ENCODE results near the gene INPP5A. TPM values are rescaled to one million over a fixed set of nuclear protein-coding genes. Genes with fewer than 3 reads are reported as not detected.
"Not testable (repeated sequence)": the region's sequence is repeated elsewhere in the genome, so short reads cannot be mapped to it uniquely, and the experiment has no call there.

INPP5A gene
- polyA plus RNA-seq, 3 donors from 2014 or later: 0.30 to 1.7 (median 0.48) TPM

DNA sequence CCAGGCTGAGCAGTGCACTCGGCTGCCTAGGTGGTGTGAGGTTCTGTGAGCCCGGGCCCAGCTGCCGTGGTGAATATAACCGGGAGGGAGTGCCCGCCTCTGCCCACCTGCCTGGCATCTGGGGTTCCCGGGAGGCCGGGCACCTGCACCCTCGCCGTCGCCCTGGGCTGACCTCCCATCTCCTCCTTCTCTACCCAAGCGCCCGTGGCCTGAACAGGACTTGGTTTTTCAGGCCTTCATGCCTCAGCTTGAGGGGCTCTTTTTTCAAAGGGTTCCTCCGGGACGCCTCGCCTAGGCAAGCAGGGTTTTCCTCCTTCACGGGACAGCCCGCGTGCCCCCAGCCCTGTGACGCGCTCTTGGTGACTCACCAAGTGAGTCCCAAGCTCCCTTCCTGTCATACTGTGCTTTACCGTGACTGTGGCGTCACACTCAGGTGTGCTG lies 9.9 kb downstream of the INPP5A start:
- no peak for DNase-seq
- no peak overlapping the region for H3K4me3 Mint-ChIP-seq
- H3K4me1 Mint-ChIP-seq: peaks cover 20 to 48% of the 10 kb centered on the region in 2 donors
- H3K9me3 Mint-ChIP-seq: peaks cover 0 to 2% (median 0%) of the 10 kb centered on the region in 6 donors
- peaks cover 0 to 9% (median 0%) of the 10 kb centered on the region in 3 donors for H3K36me3 Mint-ChIP-seq
- peaks cover 2 to 14% (median 8%) of the 10 kb centered on the region in 3 donors for H3K27me3 Mint-ChIP-seq (ENCODE audit: low read depth in 3 of 3)
- H3K27ac Mint-ChIP-seq: no peak overlapping the region

DNA sequence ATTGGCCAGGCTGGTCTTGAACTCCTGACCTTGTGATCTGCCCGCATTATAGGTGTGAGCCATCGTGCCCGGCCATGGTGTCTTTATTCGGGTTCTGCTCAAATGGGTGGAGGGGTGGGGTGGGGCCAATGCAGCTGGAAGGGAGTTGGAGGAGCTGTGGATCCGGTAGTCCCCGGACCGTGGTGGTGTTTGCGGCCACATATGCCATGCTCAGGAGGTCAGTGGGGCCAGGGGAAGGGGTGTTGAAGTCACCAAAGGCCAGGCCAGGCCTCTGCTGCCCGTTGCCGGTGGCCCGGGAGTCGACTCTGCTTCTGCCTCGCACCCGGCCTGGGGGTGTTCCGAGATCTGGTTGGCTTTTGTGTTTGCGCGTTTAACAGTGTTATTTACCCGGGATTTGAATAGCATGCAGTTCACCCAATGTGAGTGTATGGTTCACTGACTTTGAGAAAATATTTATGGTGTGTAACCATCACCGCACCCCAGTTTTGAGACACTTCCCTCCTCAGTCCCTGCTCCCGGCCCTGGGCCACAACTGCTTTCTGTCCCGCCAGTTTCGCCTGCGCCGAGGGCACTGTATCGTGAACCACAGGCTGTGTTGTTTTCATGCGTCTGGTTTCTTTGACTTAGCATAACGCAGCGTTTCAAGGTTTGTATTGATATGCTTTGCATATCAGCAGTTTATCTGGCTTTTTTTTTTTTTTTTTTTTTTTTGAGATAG lies 10.7 kb downstream of the INPP5A start:
- H3K4me3 Mint-ChIP-seq: no peak overlapping the region
- H3K27ac Mint-ChIP-seq: peak overlapping the region in 2 of 6 donors; percentile 30 to 53
- peaks cover 0 to 2% (median 0%) of the 10 kb centered on the region in 6 donors for H3K9me3 Mint-ChIP-seq
- peaks cover 0 to 14% (median 4%) of the 10 kb centered on the region in 3 donors for H3K27me3 Mint-ChIP-seq (ENCODE audit: low read depth in 3 of 3)
- no peak for DNase-seq
- H3K4me1 Mint-ChIP-seq: peaks cover 20 to 41% of the 10 kb centered on the region in 2 donors
- H3K36me3 Mint-ChIP-seq: peaks cover 0 to 5% (median 0%) of the 10 kb centered on the region in 3 donors

DNA sequence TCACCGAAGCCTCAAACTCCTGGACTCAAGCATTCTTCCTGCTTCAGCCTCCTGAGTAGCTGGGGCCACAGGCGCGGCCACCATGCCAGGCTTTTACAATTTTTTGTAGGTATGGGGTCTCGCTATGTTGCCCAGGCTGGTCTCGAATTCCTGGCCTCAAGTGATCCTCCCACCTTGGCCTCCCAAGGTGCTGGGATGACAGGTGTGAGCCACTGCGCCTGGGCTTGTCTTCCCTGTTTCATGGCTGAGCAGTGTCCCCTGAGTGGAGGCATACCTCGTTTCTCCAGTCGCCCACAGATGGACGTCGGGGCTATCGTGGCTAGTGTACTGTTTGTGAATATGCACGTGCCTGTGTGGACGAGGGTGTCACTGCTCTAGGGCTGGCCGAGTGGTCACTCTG lies 11.3 kb downstream of the INPP5A start:
- Mint-ChIP-seq H3K9me3 (peaks cover 0 to 2% (median 0%) of the 10 kb centered on the region in 6 donors), H3K4me3 (peak overlapping the region in 1 of 5 donors; percentile 3), H3K36me3 (peaks cover 0 to 5% (median 0%) of the 10 kb centered on the region in 3 donors), H3K27me3 (ENCODE audit: low read depth in 3 of 3) (peaks cover 0 to 14% (median 4%) of the 10 kb centered on the region in 3 donors), H3K27ac (no peak overlapping the region), H3K4me1 (peaks cover 20 to 37% of the 10 kb centered on the region in 2 donors)
- DNase-seq: no peak

DNA sequence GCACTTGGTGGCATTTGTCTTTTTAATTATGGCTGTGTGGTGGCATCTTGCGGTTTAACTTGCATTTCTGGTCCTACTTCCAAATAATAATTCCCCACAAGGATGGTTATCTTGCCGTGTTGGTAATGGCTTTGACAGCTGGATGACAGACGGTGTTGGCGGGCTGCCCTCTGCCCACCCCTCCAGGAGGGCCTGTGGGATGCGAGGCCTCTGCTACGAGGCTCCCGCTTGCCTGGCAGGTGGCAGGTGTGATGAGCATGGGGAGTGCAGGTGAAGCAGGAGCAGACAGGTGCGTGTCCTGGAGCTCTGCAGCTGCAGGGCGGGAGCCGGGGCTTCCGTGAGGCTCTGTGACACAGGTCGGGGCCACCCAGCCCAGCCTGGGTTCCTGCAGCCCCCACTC lies 11.8 kb downstream of the INPP5A start:
- Mint-ChIP-seq H3K36me3 (peaks cover 0 to 5% (median 0%) of the 10 kb centered on the region in 3 donors), H3K4me1 (peaks cover 17 to 32% of the 10 kb centered on the region in 2 donors), H3K27ac (no peak overlapping the region)

DNA sequence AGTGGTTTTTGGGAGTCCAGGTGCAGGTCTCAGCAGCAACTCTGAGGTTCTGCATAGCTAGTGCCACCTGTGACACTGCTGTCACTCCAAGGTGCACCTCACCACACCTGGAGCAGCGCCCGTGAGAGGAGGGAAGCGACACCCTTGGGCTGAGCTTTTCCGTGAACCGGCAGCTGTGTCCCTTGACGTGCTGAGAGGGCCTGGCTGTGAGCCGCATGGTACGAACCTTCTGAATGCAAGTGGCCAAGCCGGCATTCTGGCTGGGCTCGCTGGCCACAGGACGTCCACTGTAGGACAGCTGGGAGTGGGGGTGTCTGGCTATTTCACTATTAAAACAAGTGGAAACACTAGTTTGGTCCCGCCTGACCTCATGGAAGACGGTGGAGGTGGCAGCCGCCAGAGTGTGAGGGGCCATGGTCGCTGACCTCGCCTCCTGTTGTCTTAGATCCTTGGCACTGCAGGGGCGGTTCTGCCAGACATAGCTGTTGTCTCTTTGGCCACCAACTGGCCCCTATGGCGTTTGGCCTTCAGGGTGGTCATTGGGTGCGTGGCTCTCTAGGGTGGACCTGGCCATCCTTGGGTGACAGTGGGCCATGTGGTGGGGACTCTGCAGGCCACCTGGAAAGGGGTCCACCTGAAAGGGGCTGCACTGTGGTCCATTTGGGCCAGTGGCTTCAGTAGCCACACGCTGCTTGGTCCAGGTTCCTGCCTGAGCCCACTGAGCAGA lies 12.9 kb downstream of the INPP5A start:
- no peaks in the 10 kb centered on the region for H3K36me3 Mint-ChIP-seq
- peak overlapping the region in 5 of 6 donors; percentile 83 to 95 (median 85) for H3K27ac Mint-ChIP-seq
- peaks cover 0 to 2% (median 0%) of the 10 kb centered on the region in 6 donors for H3K9me3 Mint-ChIP-seq
- no peak for DNase-seq
- H3K4me3 Mint-ChIP-seq: peak overlapping the region in 4 of 5 donors; percentile 53 to 85 (median 72)
- H3K4me1 Mint-ChIP-seq: peaks cover 7 to 24% of the 10 kb centered on the region in 2 donors
- peaks cover 0 to 10% (median 4%) of the 10 kb centered on the region in 3 donors for H3K27me3 Mint-ChIP-seq (ENCODE audit: low read depth in 3 of 3)

More for the DNA sequence above, 11.8 kb downstream of the INPP5A start:
- no peak for DNase-seq
- peaks cover 0 to 2% (median 0%) of the 10 kb centered on the region in 6 donors for H3K9me3 Mint-ChIP-seq
- H3K27me3 Mint-ChIP-seq (ENCODE audit: low read depth in 3 of 3): peaks cover 0 to 11% (median 4%) of the 10 kb centered on the region in 3 donors
- H3K4me3 Mint-ChIP-seq: peak overlapping the region in 2 of 5 donors; percentile 3 to 4

DNA sequence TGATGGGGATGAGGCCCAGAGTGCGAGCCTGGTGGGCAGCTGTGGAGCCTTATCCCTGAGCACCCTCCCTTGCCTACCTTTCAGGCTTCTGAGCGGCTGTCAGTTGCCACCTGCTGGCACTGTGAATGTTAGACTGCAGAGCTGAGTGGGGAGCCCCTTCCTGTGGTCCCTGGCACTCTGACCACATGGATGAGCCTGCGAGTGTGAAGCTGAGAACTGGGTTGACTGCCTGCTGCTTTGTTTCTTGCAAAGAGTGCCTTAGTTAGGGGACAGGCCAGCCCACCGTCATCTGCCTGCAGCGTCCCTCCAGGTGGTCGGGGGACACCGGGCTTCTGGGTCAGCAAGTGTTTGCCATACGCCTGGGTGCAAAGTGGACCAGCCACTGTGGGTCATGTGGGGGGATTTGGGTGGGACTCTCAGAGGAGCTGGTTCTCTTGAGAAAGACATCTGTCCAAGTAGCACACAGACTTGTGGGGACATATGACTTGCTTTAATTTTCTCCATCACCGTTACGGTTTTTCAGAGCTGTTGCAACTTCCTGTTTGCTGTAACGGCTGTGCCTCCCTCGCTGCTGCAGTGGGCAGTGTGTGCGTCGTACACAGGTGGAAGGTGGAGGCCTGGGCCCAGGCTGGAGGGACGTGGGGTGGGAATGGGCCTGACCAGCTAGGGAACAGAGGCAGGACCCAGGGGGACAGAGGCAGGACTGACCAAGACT lies 13.7 kb downstream of the INPP5A start:
- Mint-ChIP-seq H3K4me1 (peaks cover 11 to 24% of the 10 kb centered on the region in 2 donors), H3K36me3 (no peaks in the 10 kb centered on the region), H3K9me3 (peaks cover 0 to 2% (median 0%) of the 10 kb centered on the region in 6 donors), H3K27ac (peak overlapping the region in 5 of 6 donors; percentile 83 to 95 (median 85)), H3K27me3 (ENCODE audit: low read depth in 3 of 3) (peaks cover 0 to 9% (median 9%) of the 10 kb centered on the region in 3 donors), H3K4me3 (peak overlapping the region in 4 of 5 donors; percentile 53 to 85 (median 72))
- DNase-seq: peak; percentile 63 to 73 (median 68)

DNA sequence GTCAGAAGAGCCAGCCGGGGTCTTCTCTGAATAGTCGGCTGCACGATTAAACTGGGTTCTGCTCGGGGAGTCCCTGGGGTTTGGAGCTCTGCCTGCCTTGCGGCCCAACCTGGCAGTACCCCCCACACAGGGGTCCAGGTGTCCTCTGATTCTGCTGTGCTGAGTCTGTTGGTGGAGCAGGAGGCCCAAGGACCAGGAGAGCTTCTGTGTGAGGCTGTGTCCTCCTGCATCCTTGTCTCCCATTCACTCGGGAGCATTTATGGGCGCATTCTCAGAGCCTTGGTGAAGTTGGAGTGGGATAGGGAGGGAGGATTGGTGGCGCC lies 14.2 kb downstream of the INPP5A start:
- DNase-seq: no peak
- no peaks in the 10 kb centered on the region for H3K36me3 Mint-ChIP-seq

DNA sequence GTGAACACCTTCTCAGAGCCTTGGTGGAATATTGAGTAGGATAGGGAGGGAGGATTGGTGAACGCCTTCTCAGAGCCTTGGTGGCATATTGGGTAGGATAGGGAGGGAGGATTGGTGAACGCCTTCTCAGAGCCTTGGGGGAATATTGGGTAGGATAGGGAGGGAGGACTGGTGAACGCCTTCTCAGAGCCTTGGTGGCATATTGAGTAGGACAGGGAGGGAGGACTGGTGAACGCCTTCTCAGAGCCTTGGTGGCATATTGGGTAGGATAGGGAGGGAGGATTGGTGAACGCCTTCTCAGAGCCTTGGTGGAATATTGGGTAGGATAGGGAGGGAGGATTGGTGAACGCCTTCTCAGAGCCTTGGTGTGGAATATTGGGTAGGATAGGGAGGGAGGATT lies 15.0 kb downstream of the INPP5A start:
- H3K27me3 Mint-ChIP-seq (ENCODE audit: low read depth in 3 of 3): peaks cover 0 to 17% (median 10%) of the 10 kb centered on the region in 3 donors
- not testable (repeated sequence) for H3K27ac Mint-ChIP-seq, H3K4me3 Mint-ChIP-seq, DNase-seq, H3K9me3 Mint-ChIP-seq, H3K36me3 Mint-ChIP-seq
- peaks cover 25% of the 10 kb centered on the region in 2 donors for H3K4me1 Mint-ChIP-seq

More for the DNA sequence above, 14.2 kb downstream of the INPP5A start:
- H3K4me1 Mint-ChIP-seq: peaks cover 16 to 24% of the 10 kb centered on the region in 2 donors
- H3K27me3 Mint-ChIP-seq (ENCODE audit: low read depth in 3 of 3): peaks cover 0 to 13% (median 10%) of the 10 kb centered on the region in 3 donors
- H3K27ac Mint-ChIP-seq: peak overlapping the region in 5 of 6 donors; percentile 83 to 95 (median 85)
- H3K9me3 Mint-ChIP-seq: peaks cover 0 to 2% (median 0%) of the 10 kb centered on the region in 6 donors
- H3K4me3 Mint-ChIP-seq: peak overlapping the region in 4 of 5 donors; percentile 53 to 85 (median 72)

DNA sequence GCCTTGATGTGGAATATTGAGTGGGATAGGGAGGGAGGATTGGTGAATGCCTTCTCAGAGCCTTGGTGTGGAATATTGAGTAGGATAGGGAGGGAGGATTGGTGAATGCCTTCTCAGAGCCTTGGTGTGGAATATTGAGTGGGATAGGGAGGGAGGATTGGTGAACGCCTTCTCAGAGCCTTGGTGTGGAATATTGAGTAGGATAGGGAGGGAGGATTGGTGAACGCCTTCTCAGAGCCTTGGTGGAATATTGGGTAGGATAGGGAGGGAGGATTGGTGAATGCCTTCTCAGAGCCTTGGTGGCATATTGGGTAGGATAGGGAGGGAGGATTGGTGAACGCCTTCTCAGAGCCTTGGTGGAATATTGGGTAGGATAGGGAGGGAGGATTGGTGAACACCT lies 16.0 kb downstream of the INPP5A start:
- H3K4me1 Mint-ChIP-seq: peaks cover 25% of the 10 kb centered on the region in 2 donors
- not testable (repeated sequence) for H3K9me3 Mint-ChIP-seq
- H3K27me3 Mint-ChIP-seq (ENCODE audit: low read depth in 3 of 3): peaks cover 0 to 16% (median 15%) of the 10 kb centered on the region in 3 donors

DNA sequence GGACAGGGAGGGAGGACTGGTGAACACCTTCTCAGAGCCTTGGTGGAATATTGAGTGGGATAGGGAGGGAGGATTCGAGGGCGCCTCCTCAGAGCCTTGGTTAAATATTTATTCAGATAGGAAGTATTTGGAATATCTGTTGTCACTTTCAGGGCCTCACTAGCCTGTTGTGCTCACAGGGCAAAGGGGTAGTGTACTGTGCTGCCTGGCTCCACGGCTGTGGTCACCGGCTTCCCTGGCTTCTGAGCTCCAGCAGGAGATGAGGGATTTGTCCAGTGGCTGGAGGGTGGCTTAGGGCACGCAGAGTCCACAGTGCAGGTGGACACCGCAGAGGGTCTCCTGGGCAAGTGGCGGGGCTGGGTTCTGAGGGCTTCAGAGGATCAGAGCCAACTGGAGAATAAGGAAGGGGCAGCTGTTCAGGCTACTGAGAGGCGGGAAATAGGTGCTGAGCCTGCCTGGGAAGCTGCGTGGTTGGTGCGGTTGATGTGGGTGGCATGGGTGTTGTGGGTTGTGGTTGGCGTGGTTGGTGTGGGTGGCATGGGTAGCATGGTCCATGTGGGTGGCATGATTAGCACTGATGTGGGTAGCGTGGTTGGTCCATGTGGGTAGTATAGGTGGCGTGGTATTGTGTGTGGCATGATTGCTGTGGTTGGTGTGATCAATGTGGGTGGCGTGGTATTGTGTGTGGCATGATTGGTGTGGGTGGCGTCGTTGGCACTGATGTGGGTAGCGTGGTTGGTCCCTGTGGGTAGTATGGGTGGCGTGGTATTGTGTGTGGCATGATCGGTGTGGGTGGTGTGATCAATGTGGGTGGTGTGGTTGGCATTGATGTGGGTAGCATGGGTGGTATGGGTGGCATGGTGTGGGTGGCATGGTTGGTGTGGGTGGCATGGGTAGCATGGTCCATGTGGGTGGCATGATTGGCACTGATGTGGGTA lies 16.7 kb downstream of the INPP5A start:
- Mint-ChIP-seq H3K9me3 (peaks cover 0 to under 1% (median 0%) of the 10 kb centered on the region in 6 donors), H3K4me1 (peaks cover 21% of the 10 kb centered on the region in 2 donors), H3K36me3 (no peaks in the 10 kb centered on the region)

More for the DNA sequence above, 16.0 kb downstream of the INPP5A start:
- H3K4me3 Mint-ChIP-seq, H3K27ac Mint-ChIP-seq, H3K36me3 Mint-ChIP-seq, DNase-seq: not testable (repeated sequence)

DNA sequence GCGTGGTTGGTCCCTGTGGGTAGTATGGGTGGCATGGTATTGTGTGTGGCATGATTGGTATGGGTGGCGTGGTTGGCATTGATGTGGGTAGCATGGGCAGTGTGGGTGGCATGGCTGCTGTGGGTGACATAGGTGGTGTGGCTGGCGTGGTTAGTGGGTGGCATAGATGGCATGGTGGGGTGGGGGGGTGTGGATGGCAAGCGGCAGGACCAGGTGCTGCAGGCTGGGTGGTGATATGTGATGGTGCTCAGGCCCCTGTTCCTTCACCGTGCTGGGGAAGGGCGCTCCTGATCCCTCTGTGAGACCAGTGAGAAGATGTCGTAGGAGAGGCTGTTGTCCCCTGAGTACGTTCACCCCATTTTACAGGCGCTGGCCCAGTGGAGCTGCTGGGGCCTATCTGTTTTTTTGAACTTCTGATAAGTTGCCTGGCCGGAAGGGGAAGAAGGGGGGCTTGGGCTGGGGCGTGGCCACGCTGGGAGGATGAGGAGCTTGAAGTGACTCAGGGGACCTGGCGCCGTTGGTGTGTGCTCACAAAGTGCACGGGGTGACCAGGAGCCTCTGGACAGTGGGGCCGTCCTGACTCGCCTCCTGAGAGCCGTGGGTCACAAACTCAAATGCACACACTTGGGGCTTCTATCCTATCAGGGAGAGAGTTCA lies 17.5 kb downstream of the INPP5A start:
- no peak overlapping the region for H3K27ac Mint-ChIP-seq
- peaks cover 25 to 26% of the 10 kb centered on the region in 2 donors for H3K4me1 Mint-ChIP-seq
- H3K4me3 Mint-ChIP-seq: no peak overlapping the region

More for the DNA sequence above, 16.7 kb downstream of the INPP5A start:
- peaks cover 2 to 16% (median 14%) of the 10 kb centered on the region in 3 donors for H3K27me3 Mint-ChIP-seq (ENCODE audit: low read depth in 3 of 3)
- H3K4me3 Mint-ChIP-seq: no peak overlapping the region
- no peak overlapping the region for H3K27ac Mint-ChIP-seq
- DNase-seq: no peak

More for the DNA sequence above, 17.5 kb downstream of the INPP5A start:
- Mint-ChIP-seq H3K36me3 (no peaks in the 10 kb centered on the region), H3K9me3 (no peaks in the 10 kb centered on the region), H3K27me3 (ENCODE audit: low read depth in 3 of 3) (peaks cover 5 to 16% (median 14%) of the 10 kb centered on the region in 3 donors)
- DNase-seq: peak; percentile 54 to 64 (median 58)
